HepG2 (cell line): Measurements from ENCODE around the gene TAOK3. TPM values are rescaled to one million over a fixed set of nuclear protein-coding genes. Genes with fewer than 3 reads are reported as not detected.

ENCODE experiments used
- ATAC-seq: fragments of 200-7000 bp; cut with Tn5 transposase; 3 replicates; pipeline ENCODE4 v1.9.1; 2020; ENCODE audit warnings: mild to moderate bottlenecking, moderate library complexity
- BruUV-seq: library from RNA; stranded (reverse); fragments of 400-500 nt; replicated peaks from 2 replicates; lab custom pipeline; 2021; lab: Mats Ljungman, UMichigan
- CTCF ChIA-PET: fragments of 300-600 bp; formaldehyde crosslinking; extraction: SDS; loops from one replicate; lab custom pipeline; 2021; ENCODE audit warnings: low total read pairs, inconsistent platforms, low intra/inter-chr PET ratio; lab: Yijun Ruan, JAX
- POLR2A ChIA-PET: fragments of 350-600 bp; sonication (Branson Sonifier 250); formaldehyde crosslinking; loops from one replicate; lab custom pipeline; 2020; ENCODE audit warnings: antibody characterized with exemption, inconsistent platforms; lab: Yijun Ruan, JAX
- DNase-seq: peaks from one replicate; pipeline ENCODE4 v3.0.0-alpha.2; 2015; ENCODE audit warnings: low spot score
- FAIRE-seq: peaks from 3 replicates; lab custom pipeline; 2011; peaks lifted over from hg19 to GRCh38; lab: Jason Lieb, UNC
- H2AFZ ChIP-seq: one replicate; pipeline ENCODE4 v1.6.1; 2011; ENCODE audit warnings: low read length, inconsistent platforms
- H3K27ac ChIP-seq: fragments of 300-600 bp; 3 replicates; pipeline ENCODE4 v1.8.0; 2011; ENCODE audit warnings: mixed run types, mild to moderate bottlenecking, mixed read lengths, low read length, inconsistent platforms; ENCODE audit not compliant: insufficient read depth; ENCODE audit errors: extremely low read length
- H3K27me3 ChIP-seq, 2 experiments: fragments of 200-600 bp in 1 of 2; 2 replicates in 1 of 2; 3 replicates in 1 of 2; pipeline versions ENCODE4 v1.6.0 to v1.8.0; 2011; ENCODE audit warnings: low read length in 2 of 2, mild to moderate bottlenecking in 2 of 2, moderate library complexity in 2 of 2, inconsistent platforms in 1 of 2; ENCODE audit not compliant: insufficient read depth in 2 of 2, control insufficient read depth in 1 of 2
- H3K36me3 ChIP-seq, 2 experiments: fragments of 200-600 bp in 1 of 2; replicated peaks in 1 of 2; 2 replicates in 1 of 2; 3 replicates in 1 of 2; pipeline versions ENCODE4 v1.5.1 to v1.8.0; 2011; ENCODE audit warnings: low read length in 2 of 2, inconsistent platforms in 1 of 2; ENCODE audit not compliant: insufficient read depth in 2 of 2, control insufficient read depth in 1 of 2
- H3K4me1 ChIP-seq: 2 replicates; pipeline ENCODE4 v1.5.1; 2012; ENCODE audit warnings: low read length, inconsistent platforms; ENCODE audit not compliant: insufficient read depth
- H3K4me2 ChIP-seq: 2 replicates; pipeline ENCODE4 v1.6.0; 2011; ENCODE audit warnings: low read depth, low read length, inconsistent platforms
- H3K4me3 ChIP-seq, 3 experiments: fragments of 200-600 bp in 1 of 3; sonication (generic), shearing (Covaris generic) in 1 of 3; replicated peaks in 1 of 3; 2 replicates each; pipeline ENCODE4 v1.5.1; 2011 to 2016; ENCODE audit warnings: low read length in 3 of 3, inconsistent platforms in 2 of 3, low read depth in 2 of 3, mild to moderate bottlenecking in 2 of 3, control low read depth in 1 of 3, mixed read lengths in 1 of 3; ENCODE audit not compliant: insufficient read depth in 1 of 3
- H3K79me2 ChIP-seq: one replicate; pipeline ENCODE4 v1.6.1; 2011; ENCODE audit warnings: low read length, inconsistent platforms; ENCODE audit not compliant: insufficient read depth
- H3K9ac ChIP-seq: 2 replicates; pipeline ENCODE4 v1.6.0; 2011; ENCODE audit warnings: mild to moderate bottlenecking, low read depth, low read length, inconsistent platforms; ENCODE audit not compliant: insufficient read depth
- H3K9me3 ChIP-seq: 2 replicates; pipeline ENCODE4 v1.5.1; 2012; ENCODE audit warnings: mild to moderate bottlenecking, low read length
- H4K20me1 ChIP-seq: 2 replicates; pipeline ENCODE4 v1.6.0; 2011; ENCODE audit warnings: inconsistent platforms, mild to moderate bottlenecking, low read length, moderate library complexity; ENCODE audit not compliant: insufficient read depth
- DPF2 ChIP-seq: sonication (generic); formaldehyde crosslinking; IDR thresholded peaks from 2 replicates; pipeline ENCODE4 v1.4.0; 2020; ENCODE audit warnings: mild to moderate bottlenecking, low read depth, missing genetic modification reagents, borderline replicate concordance
- FOXC1 ChIP-seq: sonication (generic); formaldehyde crosslinking; IDR thresholded peaks from 2 replicates; pipeline ENCODE4 v1.8.0; 2022; ENCODE audit warnings: mild to moderate bottlenecking, missing genetic modification reagents, borderline replicate concordance
- IRF2 ChIP-seq: IDR thresholded peaks from 2 replicates; pipeline ENCODE4 v1.6.1; 2018; ENCODE audit warnings: missing genetic modification reagents, missing compliant biosample characterization
- JUNB ChIP-seq: sonication (generic); formaldehyde crosslinking; IDR thresholded peaks from 2 replicates; pipeline ENCODE4 v1.8.0; 2022; ENCODE audit warnings: missing genetic modification reagents, mild to moderate bottlenecking, borderline replicate concordance
- KAT7 ChIP-seq: IDR thresholded peaks from 2 replicates; pipeline ENCODE4 v1.6.1; 2018; ENCODE audit warnings: borderline replicate concordance, missing compliant biosample characterization
- MYNN ChIP-seq: sonication (generic); formaldehyde crosslinking; IDR thresholded peaks from 2 replicates; pipeline ENCODE4 v1.4.0; 2020; ENCODE audit warnings: mild to moderate bottlenecking, low read depth, missing genetic modification reagents
- POLR2G ChIP-seq: fragments of 200-400 bp; formaldehyde crosslinking; IDR thresholded peaks from 2 replicates; pipeline ENCODE4 v1.6.1; 2018; ENCODE audit warnings: mild to moderate bottlenecking, low read depth, low read length, moderate library complexity
- RORA ChIP-seq: sonication (generic); formaldehyde crosslinking; IDR thresholded peaks from 2 replicates; pipeline ENCODE4 v1.5.0; 2020; ENCODE audit warnings: mild to moderate bottlenecking, missing genetic modification reagents, moderate library complexity
- SAFB2 ChIP-seq: sonication (generic); formaldehyde crosslinking; IDR thresholded peaks from 2 replicates; pipeline ENCODE4 v1.5.1; 2020; ENCODE audit warnings: missing genetic modification reagents, low read depth, mild to moderate bottlenecking, borderline replicate concordance
- TBL1XR1 ChIP-seq: fragments of 150-350 bp; IDR thresholded peaks from 2 replicates; pipeline ENCODE4 v1.6.1; 2014; ENCODE audit warnings: borderline replicate concordance, low read length; ENCODE audit not compliant: partially characterized antibody
- TFDP2 ChIP-seq: sonication (generic); formaldehyde crosslinking; IDR thresholded peaks from 2 replicates; pipeline ENCODE4 v1.4.0; 2020; ENCODE audit warnings: missing genetic modification reagents
- ZBED4 ChIP-seq: sonication (generic); formaldehyde crosslinking; IDR thresholded peaks from 2 replicates; pipeline ENCODE4 v1.4.0; 2020; ENCODE audit warnings: missing genetic modification reagents, borderline replicate concordance
- ZNF121 ChIP-seq: sonication (generic); formaldehyde crosslinking; IDR thresholded peaks from 2 replicates; pipeline ENCODE4 v1.5.0; 2020; ENCODE audit warnings: mild to moderate bottlenecking, missing genetic modification reagents
- ZNF317 ChIP-seq: sonication (generic); formaldehyde crosslinking; IDR thresholded peaks from 2 replicates; pipeline ENCODE4 v1.5.0; 2020; ENCODE audit warnings: mild to moderate bottlenecking, missing genetic modification reagents
- ZNF709 ChIP-seq: sonication (generic); formaldehyde crosslinking; IDR thresholded peaks from 2 replicates; pipeline ENCODE4 v1.5.0; 2020; ENCODE audit warnings: mild to moderate bottlenecking, missing genetic modification reagents
- WGBS: methylation state at CpG from one replicate; pipeline ENCODE4 v1.1.6; 2017; ENCODE audit warnings: low lambda C conversion rate; 5-methylcytosine and 5-hydroxymethylcytosine counted together
- in situ Hi-C: cut with HindIII; loops from 2 replicates; pipeline ENCODE4 v1.10.0; 2017; ENCODE audit warnings: low pct_unique_long_range_greater_than_20kb; ENCODE audit not compliant: extremely low pct_ligation_motif_present
- intact Hi-C: fragments of 100-400 bp; cut with micrococcal nuclease; formaldehyde crosslinking; loops from one replicate; pipeline ENCODE4 v1.10.0; 2022; ENCODE audit not compliant: unreplicated experiment
- polyA plus RNA-seq, 8 experiments: library from polyadenylated mRNA; depleted of rRNA in 3 of 8; stranded (reverse) in 7 of 8; unstranded in 1 of 8; fragments of >200 nt; fragmentation: Illumina TruSeq in 4 of 8; extraction: Trizol in 4 of 8; gene quantifications; 2 replicates each; pipeline versions ENCODE4 v1.2.1 to v1.2.3, GENCODE V29; 2011 to 2016; ENCODE audit warnings: low read depth in 4 of 8, missing spikeins in 1 of 8, mixed read lengths in 1 of 8; ENCODE audit not compliant: insufficient read depth in 1 of 8
- total RNA-seq, 5 experiments: library from RNA; depleted of rRNA; stranded (reverse); fragments of >200 nt; fragmentation: Illumina TruSeq; extraction: Trizol; gene quantifications; 2 replicates each; pipeline ENCODE4 v1.2.3, GENCODE V29; 2016; ENCODE audit warnings: low read depth in 1 of 5
- TF ChIP-seq, protein P1 (sequence below): sonication (generic); formaldehyde crosslinking; IDR thresholded peaks from 2 replicates; pipeline ENCODE4 v1.4.0; 2020; ENCODE audit warnings: mild to moderate bottlenecking, missing genetic modification reagents

The TAOK3 gene
- total and polyA plus RNA-seq, 2 of the 13 experiments (the other 11 are each of a cell fraction or from before 2014, with no cell fraction given), result 10.4 to 12.3 TPM

DNA sequence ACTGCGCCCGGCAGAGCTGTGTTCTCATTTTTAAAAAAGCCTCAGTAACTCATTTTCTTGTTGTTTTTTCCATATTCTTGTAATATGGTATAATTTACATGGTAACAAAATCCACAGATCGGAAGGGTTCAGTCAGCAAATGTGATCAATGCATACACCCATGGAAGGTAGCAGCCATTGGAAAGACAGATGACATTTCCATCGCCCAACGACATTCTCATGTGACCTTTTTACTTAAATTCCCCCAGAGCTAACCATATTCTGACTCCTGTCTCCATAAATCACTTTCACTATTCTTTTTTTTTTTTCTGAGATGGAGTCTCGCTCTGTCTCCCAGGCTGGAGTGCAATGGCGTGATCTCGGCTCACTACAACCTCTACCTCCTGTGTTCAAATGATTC, 231.9 kb downstream of the TAOK3 start (continued):
- TF ChIP-seq ZBED4 (CRISPR knock-in tag) (no peak), IRF2 (CRISPR knock-in tag) (no peak), ZNF317 (CRISPR knock-in tag) (peak; percentile 74; the same call in 1 of the 2 replicates), POLR2G (0 out of 2 replicates have a peak, but pooled peaks have one; percentile 12)
- TF ChIP-seq, all 625 proteins: peak for 2

- in situ Hi-C loops, result no loop called here
- no peak overlapping the region for H2AFZ ChIP-seq
- TF ChIP-seq KAT7 (CRISPR knock-in tag), result no peak
- TF ChIP-seq RORA (CRISPR knock-in tag), result no peak
- TF ChIP-seq SAFB2 (CRISPR knock-in tag), result no peak
- no peak for TF ChIP-seq ZNF709 (CRISPR knock-in tag)
- no peak for TF ChIP-seq FOXC1
- no peak for TF ChIP-seq TBL1XR1
- no peak for TF ChIP-seq JUNB
- TF ChIP-seq ZNF121 (CRISPR knock-in tag), result peak; percentile 91
- TF ChIP-seq, protein P1, sequence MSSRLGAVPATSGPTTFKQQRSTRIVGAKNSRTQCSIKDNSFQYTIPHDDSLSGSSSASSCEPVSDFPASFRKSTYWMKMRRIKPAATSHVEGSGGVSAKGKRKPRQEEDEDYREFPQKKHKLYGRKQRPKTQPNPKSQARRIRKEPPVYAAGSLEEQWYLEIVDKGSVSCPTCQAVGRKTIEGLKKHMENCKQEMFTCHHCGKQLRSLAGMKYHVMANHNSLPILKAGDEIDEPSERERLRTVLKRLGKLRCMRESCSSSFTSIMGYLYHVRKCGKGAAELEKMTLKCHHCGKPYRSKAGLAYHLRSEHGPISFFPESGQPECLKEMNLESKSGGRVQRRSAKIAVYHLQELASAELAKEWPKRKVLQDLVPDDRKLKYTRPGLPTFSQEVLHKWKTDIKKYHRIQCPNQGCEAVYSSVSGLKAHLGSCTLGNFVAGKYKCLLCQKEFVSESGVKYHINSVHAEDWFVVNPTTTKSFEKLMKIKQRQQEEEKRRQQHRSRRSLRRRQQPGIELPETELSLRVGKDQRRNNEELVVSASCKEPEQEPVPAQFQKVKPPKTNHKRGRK (CRISPR knock-in tag), result no peak
- TF ChIP-seq DPF2 (CRISPR knock-in tag), result no peak
- TF ChIP-seq MYNN (CRISPR knock-in tag), result no peak
- no peak for TF ChIP-seq TFDP2
Observed at GRCh38 chr12:118137148-118137678, 235.5 kb downstream of the TAOK3 start.

More at GRCh38 chr12:118137148-118137678, 235.5 kb downstream of the TAOK3 start:
- peak overlapping the region; percentile 91 to 97 (median 92) for H3K4me3 ChIP-seq
- no peaks in the 10 kb centered on the region for H3K27me3 ChIP-seq
- POLR2A ChIA-PET, result interaction anchor here (1.6 to 9.3 kb wide), 6 partner anchors 11 to 239 kb away, joined by 3 to 126 read pairs (median 15); partner anchors contain the start of gene SUDS3
- intact Hi-C loops, result loop anchor here (5.0 kb wide), 1 partner anchor 235 kb away; the partner anchor contains the start of gene TAOK3
- peaks cover 13 to 32% of the 10 kb centered on the region in 2 experiments for H3K36me3 ChIP-seq
- H3K79me2 ChIP-seq, result peaks cover 65% of the 10 kb centered on the region
- no peak for DNase-seq
- FAIRE-seq, result no peak
- TSS peak; percentile 73 for BruUV-seq
- H3K27ac ChIP-seq, result peak overlapping the region; percentile 96
- ATAC-seq, result no peak
- CTCF ChIA-PET, result no interaction called here
- H4K20me1 ChIP-seq, result peaks cover 24% of the 10 kb centered on the region
- H3K4me1 ChIP-seq, result peaks cover 78% of the 10 kb centered on the region
- 18% methylated on average over 10 of the region's 10 CpGs for WGBS
- no peaks in the 10 kb centered on the region for H3K9me3 ChIP-seq
- H3K4me2 ChIP-seq, result peak overlapping the region; percentile 90
- H3K9ac ChIP-seq, result peak overlapping the region; percentile 90
